Natural killer cell (primary cell): Measurements from ENCODE around the gene CEP164. TPM values are rescaled to one million over a fixed set of nuclear protein-coding genes. Genes with fewer than 3 reads are reported as not detected.

Source experiments
- ATAC-seq, 3 donors: fragments of 150-1000 bp in 2 of 3; fragments of 200-7000 bp in 1 of 3; cut with Tn5 transposase; 1 replicate in 1 of 3; 2 replicates in 2 of 3; pipeline ENCODE4 v1.10.0; 2021; ENCODE audit warnings: mild to moderate bottlenecking in 2 of 3, moderate library complexity in 2 of 3
- DNase-seq, 2 donors: peaks; one replicate each; pipeline versions ENCODE4 v3.0.0 to v3.0.0-alpha.2; 2013 to 2021; ENCODE audit warnings: mixed read lengths in 1 of 2
- H3K27ac ChIP-seq: one replicate; pipeline ENCODE4 v1.5.1; 2013; ENCODE audit warnings: mild to moderate bottlenecking, low read length
- H3K27me3 ChIP-seq: one replicate; pipeline ENCODE4 v1.6.1; 2013; ENCODE audit warnings: low read length; ENCODE audit not compliant: control insufficient read depth, insufficient read depth
- H3K36me3 ChIP-seq: one replicate; pipeline ENCODE4 v1.6.1; 2013; ENCODE audit warnings: low read length; ENCODE audit not compliant: control insufficient read depth, insufficient read depth
- H3K4me1 ChIP-seq: one replicate; pipeline ENCODE4 v1.6.1; 2013; ENCODE audit warnings: low read length; ENCODE audit not compliant: control insufficient read depth, insufficient read depth
- H3K4me3 ChIP-seq: one replicate; pipeline ENCODE4 v1.5.1; 2013; ENCODE audit warnings: low read length
- H3K9me3 ChIP-seq: one replicate; pipeline ENCODE4 v1.6.1; 2013; ENCODE audit warnings: low read length; ENCODE audit not compliant: control insufficient read depth, insufficient read depth
- H3K27ac Mint-ChIP-seq, 2 donors: one replicate each; pipeline ENCODE4 v1.8.0; 2022; ENCODE audit warnings: mild to moderate bottlenecking in 2 of 2, mixed read lengths in 2 of 2, moderate library complexity in 1 of 2
- H3K27me3 Mint-ChIP-seq, 2 donors: one replicate each; pipeline ENCODE4 v1.8.0; 2022; ENCODE audit warnings: low read depth in 2 of 2, mixed read lengths in 2 of 2
- H3K36me3 Mint-ChIP-seq: one replicate; pipeline ENCODE4 v1.8.0; 2022; ENCODE audit warnings: mixed read lengths
- H3K4me1 Mint-ChIP-seq, 2 donors: one replicate each; pipeline ENCODE4 v1.8.0; 2022; ENCODE audit warnings: mixed read lengths in 2 of 2
- H3K4me3 Mint-ChIP-seq: one replicate; pipeline ENCODE4 v1.8.0; 2022; ENCODE audit warnings: mild to moderate bottlenecking, moderate library complexity, mixed read lengths
- H3K9me3 Mint-ChIP-seq, 2 donors: one replicate each; pipeline ENCODE4 v1.8.0; 2022; ENCODE audit warnings: mixed read lengths in 2 of 2
- WGBS: methylation state at CpG from one replicate; pipeline ENCODE4 v1.1.7; 2013; ENCODE audit warnings: missing lambda C conversion rate; ENCODE audit not compliant: insufficient coverage; 5-methylcytosine and 5-hydroxymethylcytosine counted together
- intact Hi-C: fragments of 100-400 bp; cut with micrococcal nuclease; formaldehyde crosslinking; loops from one replicate; pipeline ENCODE4 v1.14.2; 2022
- total RNA-seq, 4 donors: library from RNA; stranded (reverse); fragments of 120-200 nt in 1 of 4; gene quantifications; one replicate each; pipeline versions ENCODE4 v1.2.3 to v1.2.4, GENCODE V29; 2013 to 2022
- TF ChIP-seq, protein P1 (sequence below): fragments of 200-600 bp; IDR thresholded peaks from one replicate; pipeline ENCODE4 v1.8.0; 2022; ENCODE audit warnings: antibody characterized with exemption

CEP164 gene
- total RNA-seq, 3 donors from 2014 or later (not counting 1 experiment from before 2014, with no cell fraction given): 45.6 to 49.9 (median 49.8) TPM

DNA sequence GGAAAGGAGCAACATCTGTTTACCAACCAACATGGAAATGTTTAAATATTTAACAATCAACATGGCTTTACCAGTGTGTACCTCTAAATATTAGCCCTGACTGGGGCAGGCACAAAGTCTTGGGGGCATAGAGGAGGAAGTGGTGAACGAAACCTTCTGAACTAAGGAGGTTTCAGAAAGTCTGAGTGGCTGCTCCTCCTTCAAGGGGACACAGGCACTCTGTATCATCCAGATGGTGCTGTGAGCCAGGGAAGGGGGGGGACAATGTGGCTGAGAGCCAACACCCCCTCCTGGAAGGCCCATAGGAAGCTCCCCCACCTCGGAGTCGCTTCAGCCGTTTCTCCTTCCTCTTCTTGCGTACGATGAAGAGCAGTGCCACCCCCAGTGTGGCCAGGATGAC lies 107.7 kb downstream of the CEP164 start:
- Histone ChIP-seq H3K9me3 (no peaks in the 10 kb centered on the region), H3K27me3 (no peaks in the 10 kb centered on the region), H3K4me1 (no peaks in the 10 kb centered on the region), H3K4me3 (no peak overlapping the region), H3K36me3 (no peaks in the 10 kb centered on the region), H3K27ac (no peak overlapping the region)
- WGBS: 6% methylated on average over 6 of the region's 6 CpGs
- Mint-ChIP-seq H3K4me3 (no peak overlapping the region), H3K36me3 (no peaks in the 10 kb centered on the region), H3K27me3 (peaks cover 4 to 7% of the 10 kb centered on the region in 2 donors), H3K9me3 (no peaks in the 10 kb centered on the region), H3K27ac (no peak overlapping the region), H3K4me1 (no peaks in the 10 kb centered on the region)
- intact Hi-C loops: no loop called here
- TF ChIP-seq, protein P1, sequence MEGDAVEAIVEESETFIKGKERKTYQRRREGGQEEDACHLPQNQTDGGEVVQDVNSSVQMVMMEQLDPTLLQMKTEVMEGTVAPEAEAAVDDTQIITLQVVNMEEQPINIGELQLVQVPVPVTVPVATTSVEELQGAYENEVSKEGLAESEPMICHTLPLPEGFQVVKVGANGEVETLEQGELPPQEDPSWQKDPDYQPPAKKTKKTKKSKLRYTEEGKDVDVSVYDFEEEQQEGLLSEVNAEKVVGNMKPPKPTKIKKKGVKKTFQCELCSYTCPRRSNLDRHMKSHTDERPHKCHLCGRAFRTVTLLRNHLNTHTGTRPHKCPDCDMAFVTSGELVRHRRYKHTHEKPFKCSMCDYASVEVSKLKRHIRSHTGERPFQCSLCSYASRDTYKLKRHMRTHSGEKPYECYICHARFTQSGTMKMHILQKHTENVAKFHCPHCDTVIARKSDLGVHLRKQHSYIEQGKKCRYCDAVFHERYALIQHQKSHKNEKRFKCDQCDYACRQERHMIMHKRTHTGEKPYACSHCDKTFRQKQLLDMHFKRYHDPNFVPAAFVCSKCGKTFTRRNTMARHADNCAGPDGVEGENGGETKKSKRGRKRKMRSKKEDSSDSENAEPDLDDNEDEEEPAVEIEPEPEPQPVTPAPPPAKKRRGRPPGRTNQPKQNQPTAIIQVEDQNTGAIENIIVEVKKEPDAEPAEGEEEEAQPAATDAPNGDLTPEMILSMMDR: no peak
- DNase-seq (no peak), ATAC-seq (no peak)

GRCh38 chr11:117437041-117437790 lies 109.6 kb downstream of the CEP164 start:
- H3K9me3 ChIP-seq: no peaks in the 10 kb centered on the region
- no peak overlapping the region for H3K4me3 Mint-ChIP-seq
- no peaks in the 10 kb centered on the region for H3K4me1 ChIP-seq
- no peaks in the 10 kb centered on the region for H3K9me3 Mint-ChIP-seq
- no peak overlapping the region for H3K4me3 ChIP-seq
- intact Hi-C loops: no loop called here
- H3K27me3 Mint-ChIP-seq: peaks cover 9 to 11% of the 10 kb centered on the region in 2 donors
- H3K4me1 Mint-ChIP-seq: no peaks in the 10 kb centered on the region
- 90% methylated on average over 23 of the region's 23 CpGs for WGBS
- H3K36me3 ChIP-seq: no peaks in the 10 kb centered on the region
- no peaks in the 10 kb centered on the region for H3K27me3 ChIP-seq
- TF ChIP-seq, protein P1: no peak
- no peaks in the 10 kb centered on the region for H3K36me3 Mint-ChIP-seq
- no peak for DNase-seq
- no peak overlapping the region for H3K27ac Mint-ChIP-seq
- no peak for ATAC-seq
- no peak overlapping the region for H3K27ac ChIP-seq

GRCh38 chr11:117437791-117438130 lies 110.1 kb downstream of the CEP164 start:
- intact Hi-C loops: no loop called here
- Histone ChIP-seq H3K27me3 (no peaks in the 10 kb centered on the region), H3K4me1 (no peaks in the 10 kb centered on the region), H3K36me3 (no peaks in the 10 kb centered on the region), H3K27ac (no peak overlapping the region), H3K4me3 (no peak overlapping the region), H3K9me3 (no peaks in the 10 kb centered on the region)
- Mint-ChIP-seq H3K4me1 (no peaks in the 10 kb centered on the region), H3K36me3 (no peaks in the 10 kb centered on the region), H3K27me3 (peaks cover 11 to 14% of the 10 kb centered on the region in 2 donors), H3K9me3 (no peaks in the 10 kb centered on the region), H3K27ac (no peak overlapping the region), H3K4me3 (no peak overlapping the region)
- ATAC-seq (no peak), DNase-seq (no peak)
- TF ChIP-seq, protein P1: no peak
- 87% methylated on average over 14 of the region's 14 CpGs for WGBS
